ENCODE data around the gene DGKQ. TPM values are rescaled to one million over a fixed set of nuclear protein-coding genes. Genes with fewer than 3 reads are reported as not detected.
A peak's percentile ranks its signal among the peaks of the same experiment; 100 is the strongest.

DGKQ gene
- total RNA-seq, 1 experiment from 2014 or later, result 12.4 TPM

DNA sequence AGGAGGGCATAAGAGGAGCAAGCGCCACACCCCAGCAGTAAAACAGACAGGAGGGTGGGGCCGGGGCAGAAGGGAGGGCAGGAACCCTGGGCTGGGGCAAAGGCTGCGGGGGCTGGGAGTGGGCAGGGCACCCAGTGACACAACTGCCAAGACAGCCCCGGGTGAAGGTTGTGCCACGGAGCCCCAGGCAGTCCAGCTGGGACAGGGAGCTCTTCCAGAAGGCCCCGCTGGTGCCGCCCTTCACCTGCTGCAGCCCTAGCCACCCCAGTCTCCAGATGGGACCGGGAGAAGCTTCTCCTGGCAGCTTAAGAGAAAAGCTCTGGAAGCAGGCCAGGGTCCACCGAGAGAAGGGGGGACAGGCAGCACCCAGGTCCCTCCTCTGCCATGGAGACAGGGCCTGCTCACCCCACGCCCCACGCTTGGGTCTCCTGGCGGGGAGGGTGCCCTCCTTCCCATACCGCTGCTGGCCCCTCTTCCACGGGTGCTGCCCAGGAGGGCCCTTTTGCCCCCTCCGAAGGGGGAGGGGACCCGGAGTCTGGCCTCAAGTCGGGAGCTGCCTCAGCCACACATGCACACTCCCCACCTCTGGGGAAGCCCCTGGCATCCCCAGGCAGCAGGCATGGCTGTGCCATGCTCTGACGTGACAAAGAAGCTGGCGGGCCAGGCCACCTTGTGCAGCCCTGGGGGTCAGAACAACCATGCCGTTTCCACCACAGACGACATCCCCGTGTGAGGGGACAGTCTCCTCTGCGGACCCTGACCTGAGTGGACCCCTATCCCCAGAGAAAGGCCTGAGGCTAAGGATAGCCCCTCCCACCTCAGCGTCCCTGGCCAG, 1.5 kb downstream of the DGKQ start:
- Histone ChIP-seq H2BK120ac (ENCODE audit: low read depth, low read length, poor library complexity, severe bottlenecking) (no peak overlapping the region), H3K4me2 (ENCODE audit: insufficient read depth, insufficient read length, low read length) (no peak overlapping the region), H2BK15ac (ENCODE audit: low read depth, low read length) (no peak overlapping the region), H3K56ac (ENCODE audit: insufficient read length, low read depth, low read length) (no peak overlapping the region), H3K4me1 (ENCODE audit: insufficient read depth, low read length) (no peaks in the 10 kb centered on the region), H4K8ac (replicated peaks; ENCODE audit: insufficient read length, low read depth, low read length) (no peak overlapping the region), H2AK5ac (ENCODE audit: insufficient read length, low read length) (no peak overlapping the region), H3K79me1 (ENCODE audit: insufficient read depth, low read depth, low read length, poor library complexity, severe bottlenecking) (no peaks in the 10 kb centered on the region), H3K9ac (ENCODE audit: extremely low read depth, insufficient read length, low read length) (no peak overlapping the region), H3K23ac (ENCODE audit: insufficient read length, low read depth, low read length) (no peak overlapping the region), H3K23me2 (ENCODE audit: insufficient read length, low read depth, low read length, poor library complexity, severe bottlenecking) (peaks cover 5% of the 10 kb centered on the region), H4K91ac (ENCODE audit: insufficient read length, low read depth, low read length) (no peak overlapping the region), H3K27ac (ENCODE audit: insufficient read length, low read depth, low read length) (no peak overlapping the region), H3K79me2 (ENCODE audit: insufficient read depth, low read length) (no peaks in the 10 kb centered on the region), H2BK12ac (ENCODE audit: insufficient read length, low read depth, low read length) (no peak overlapping the region), H3K18ac (ENCODE audit: insufficient read length, low read depth, low read length) (no peak overlapping the region), H3K14ac (ENCODE audit: insufficient read depth, low read length) (no peak overlapping the region; the same call in 1 of the 2 replicates), H2AFZ (ENCODE audit: low read length) (no peak overlapping the region), H3K4ac (ENCODE audit: low read depth, low read length) (no peak overlapping the region), H3K27me3 (ENCODE audit: insufficient read depth, low read length) (peaks cover 3% of the 10 kb centered on the region; the same call in 1 of the 2 replicates), H2BK20ac (ENCODE audit: low read depth, low read length, poor library complexity, severe bottlenecking) (no peak overlapping the region), H4K5ac (ENCODE audit: insufficient read length, low read depth, low read length) (no peak overlapping the region), H2BK5ac (ENCODE audit: insufficient read length, low read length) (no peak overlapping the region), H3K9me3 (ENCODE audit: control insufficient read depth, low read depth, low read length) (no peaks in the 10 kb centered on the region), H3T11ph (ENCODE audit: low read length) (no peak overlapping the region), H4K20me1 (ENCODE audit: control insufficient read depth, insufficient read depth, insufficient read length) (no peaks in the 10 kb centered on the region)
- Mint-ChIP-seq H3K9me3 (peaks cover 5 to 8% of the 10 kb centered on the region in 2 experiments; a peak in 3 of 5 replicates), H3K4me1 (peaks cover 0 to 2% of the 10 kb centered on the region in 2 experiments; a peak in 1 of 4 replicates), H3K27ac (no peak overlapping the region), H3K36me3 (ENCODE audit: insufficient read depth in 1 of 3, low read depth in 3 of 3) (no peaks in the 10 kb centered on the region), H3K4me3 (peak overlapping the region; percentile 48 to 63; a peak in 2 of 5 replicates), H3K27me3 (ENCODE audit: low read depth) (peaks cover 25% of the 10 kb centered on the region)
- DNase-seq, result no peak
- WGBS (ENCODE audit: extremely low coverage, insufficient read length, low lambda C conversion rate), result no CpG with 5 or more reads among the region's 24 CpGs
- TF ChIP-seq, protein P1, sequence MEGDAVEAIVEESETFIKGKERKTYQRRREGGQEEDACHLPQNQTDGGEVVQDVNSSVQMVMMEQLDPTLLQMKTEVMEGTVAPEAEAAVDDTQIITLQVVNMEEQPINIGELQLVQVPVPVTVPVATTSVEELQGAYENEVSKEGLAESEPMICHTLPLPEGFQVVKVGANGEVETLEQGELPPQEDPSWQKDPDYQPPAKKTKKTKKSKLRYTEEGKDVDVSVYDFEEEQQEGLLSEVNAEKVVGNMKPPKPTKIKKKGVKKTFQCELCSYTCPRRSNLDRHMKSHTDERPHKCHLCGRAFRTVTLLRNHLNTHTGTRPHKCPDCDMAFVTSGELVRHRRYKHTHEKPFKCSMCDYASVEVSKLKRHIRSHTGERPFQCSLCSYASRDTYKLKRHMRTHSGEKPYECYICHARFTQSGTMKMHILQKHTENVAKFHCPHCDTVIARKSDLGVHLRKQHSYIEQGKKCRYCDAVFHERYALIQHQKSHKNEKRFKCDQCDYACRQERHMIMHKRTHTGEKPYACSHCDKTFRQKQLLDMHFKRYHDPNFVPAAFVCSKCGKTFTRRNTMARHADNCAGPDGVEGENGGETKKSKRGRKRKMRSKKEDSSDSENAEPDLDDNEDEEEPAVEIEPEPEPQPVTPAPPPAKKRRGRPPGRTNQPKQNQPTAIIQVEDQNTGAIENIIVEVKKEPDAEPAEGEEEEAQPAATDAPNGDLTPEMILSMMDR (conservative IDR thresholded peaks at IDR 0.05), result no peak

Measured in H9 (cell line).